ENCODE results near the gene MTX1.

DNA sequence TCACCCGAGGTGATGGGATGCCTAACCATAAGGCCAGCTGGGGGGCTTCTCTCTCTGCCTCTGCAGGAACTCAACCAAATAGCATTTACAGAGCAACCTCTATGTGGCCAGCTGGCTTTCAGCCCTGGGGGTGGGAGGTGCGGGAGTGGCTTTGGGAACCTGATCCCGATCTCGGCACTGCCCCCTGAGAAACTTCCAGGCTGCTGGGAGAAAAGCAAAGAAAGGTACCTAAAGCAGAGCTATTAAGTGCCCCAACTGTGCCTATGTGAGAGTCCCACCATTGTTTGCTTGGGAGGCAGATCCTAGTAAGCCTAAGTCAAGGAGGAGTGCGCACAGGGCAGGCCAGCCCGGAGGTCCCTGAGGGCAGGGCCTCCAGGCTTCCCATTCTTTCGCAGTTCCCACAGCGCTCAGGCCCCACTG lies 42.4 kb upstream of the MTX1 start:
- TF ChIP-seq, protein P1, sequence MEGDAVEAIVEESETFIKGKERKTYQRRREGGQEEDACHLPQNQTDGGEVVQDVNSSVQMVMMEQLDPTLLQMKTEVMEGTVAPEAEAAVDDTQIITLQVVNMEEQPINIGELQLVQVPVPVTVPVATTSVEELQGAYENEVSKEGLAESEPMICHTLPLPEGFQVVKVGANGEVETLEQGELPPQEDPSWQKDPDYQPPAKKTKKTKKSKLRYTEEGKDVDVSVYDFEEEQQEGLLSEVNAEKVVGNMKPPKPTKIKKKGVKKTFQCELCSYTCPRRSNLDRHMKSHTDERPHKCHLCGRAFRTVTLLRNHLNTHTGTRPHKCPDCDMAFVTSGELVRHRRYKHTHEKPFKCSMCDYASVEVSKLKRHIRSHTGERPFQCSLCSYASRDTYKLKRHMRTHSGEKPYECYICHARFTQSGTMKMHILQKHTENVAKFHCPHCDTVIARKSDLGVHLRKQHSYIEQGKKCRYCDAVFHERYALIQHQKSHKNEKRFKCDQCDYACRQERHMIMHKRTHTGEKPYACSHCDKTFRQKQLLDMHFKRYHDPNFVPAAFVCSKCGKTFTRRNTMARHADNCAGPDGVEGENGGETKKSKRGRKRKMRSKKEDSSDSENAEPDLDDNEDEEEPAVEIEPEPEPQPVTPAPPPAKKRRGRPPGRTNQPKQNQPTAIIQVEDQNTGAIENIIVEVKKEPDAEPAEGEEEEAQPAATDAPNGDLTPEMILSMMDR (conservative IDR thresholded peaks at IDR 0.05; ENCODE audit: low read depth in 2 of 2) = no peak
- TF ChIP-seq EZH2 (IDR thresholded peaks at IDR 0.05; ENCODE audit: low read depth, unreplicated experiment) (no peak), EZH2phosphoT487 (IDR thresholded peaks at IDR 0.05; ENCODE audit: unreplicated experiment) (no peak)
